Measurements from ENCODE around the gene UBE2H.
"Not testable (repeated sequence)": the region's sequence is repeated elsewhere in the genome, so short reads cannot be mapped to it uniquely, and the experiment has no call there.

Gene UBE2H

GRCh38 chr7:129826895-129827294 lies 125.9 kb downstream of the UBE2H start:
- in situ Hi-C loops (cut with MboI; ENCODE audit: low sequenced_read_pairs), result loop anchor here (25.0 kb wide), 2 partner anchors 165 to 185 kb away; no protein-coding TSS in a partner anchor

- in situ Hi-C loops (cut with MboI; ENCODE audit: low sequenced_read_pairs), result loop anchor here (25.0 kb wide), 2 partner anchors 163 to 187 kb away; no protein-coding TSS in a partner anchor
Observed at GRCh38 chr7:129825209-129825970, 127.4 kb downstream of the UBE2H start.

- in situ Hi-C loops (cut with MboI; ENCODE audit: low sequenced_read_pairs), result loop anchor here (25.0 kb wide), 2 partner anchors 162 to 188 kb away; no protein-coding TSS in a partner anchor
Observed at GRCh38 chr7:129824291-129825208, 128.2 kb downstream of the UBE2H start.

- in situ Hi-C loops (cut with MboI; ENCODE audit: low sequenced_read_pairs), result not testable (repeated sequence)
Observed at GRCh38 chr7:129823143-129823542, 129.6 kb downstream of the UBE2H start.

- in situ Hi-C loops (cut with MboI; ENCODE audit: low sequenced_read_pairs), result no loop called here
Observed at GRCh38 chr7:129821476-129821875, 131.3 kb downstream of the UBE2H start.

- in situ Hi-C loops (cut with MboI; ENCODE audit: low sequenced_read_pairs), result no loop called here
Observed at GRCh38 chr7:129816742-129817141, 136.0 kb downstream of the UBE2H start.

- in situ Hi-C loops (cut with MboI; ENCODE audit: low sequenced_read_pairs), result no loop called here
Observed at GRCh38 chr7:129807863-129808262, 144.9 kb downstream of the UBE2H start.

- in situ Hi-C loops (cut with MboI; ENCODE audit: low sequenced_read_pairs), result no loop called here
Observed at GRCh38 chr7:129804890-129805719, 147.7 kb downstream of the UBE2H start.

GRCh38 chr7:129804111-129804889 lies 148.5 kb downstream of the UBE2H start:
- in situ Hi-C loops (cut with MboI; ENCODE audit: low sequenced_read_pairs), result no loop called here

- in situ Hi-C loops (cut with MboI; ENCODE audit: low sequenced_read_pairs), result no loop called here
Observed at GRCh38 chr7:129803546-129804081, 149.1 kb downstream of the UBE2H start.

GRCh38 chr7:129801882-129802281 lies 150.9 kb downstream of the UBE2H start:
- in situ Hi-C loops (cut with MboI; ENCODE audit: low sequenced_read_pairs), result no loop called here

- in situ Hi-C loops (cut with MboI; ENCODE audit: low sequenced_read_pairs), result no loop called here
Observed at GRCh38 chr7:129800901-129801300, 151.9 kb downstream of the UBE2H start.

GRCh38 chr7:129799350-129799955 lies 153.3 kb downstream of the UBE2H start:
- in situ Hi-C loops (cut with MboI; ENCODE audit: low sequenced_read_pairs), result no loop called here

- in situ Hi-C loops (cut with MboI; ENCODE audit: low sequenced_read_pairs), result no loop called here
Observed at GRCh38 chr7:129798616-129799349, 154.0 kb downstream of the UBE2H start.

- in situ Hi-C loops (cut with MboI; ENCODE audit: low sequenced_read_pairs), result no loop called here
Observed at GRCh38 chr7:129797214-129797789, 155.5 kb downstream of the UBE2H start.

- in situ Hi-C loops (cut with MboI; ENCODE audit: low sequenced_read_pairs), result no loop called here
Observed at GRCh38 chr7:129796186-129796775, 156.5 kb downstream of the UBE2H start.

- in situ Hi-C loops (cut with MboI; ENCODE audit: low sequenced_read_pairs), result not testable (repeated sequence)
Observed at GRCh38 chr7:129794461-129794860, 158.3 kb downstream of the UBE2H start.
